Effector CD8-positive, alpha-beta T cell (primary cell): Measurements from ENCODE around the gene PPIL3.

Experiments used
- DNase-seq: peaks from one replicate; lab custom pipeline; 2025; lab: John Stamatoyannopoulos, UW

The PPIL3 gene

GRCh38 chr2:200861617-200862155 lies 27.2 kb downstream of the PPIL3 start:
- DNase-seq = no peak

GRCh38 chr2:200860092-200860795 lies 28.6 kb downstream of the PPIL3 start:
- DNase-seq = peak; percentile 26

- DNase-seq = no peak
These were observed 32.1 kb downstream of the PPIL3 start for GRCh38 chr2:200856806-200857205.

- DNase-seq = no peak
These were observed 36.3 kb downstream of the PPIL3 start for GRCh38 chr2:200852605-200853004.

- no peak for DNase-seq
These were observed 37.3 kb downstream of the PPIL3 start for GRCh38 chr2:200851398-200852248.

GRCh38 chr2:200850512-200851256 lies 38.2 kb downstream of the PPIL3 start:
- no peak for DNase-seq

DNA sequence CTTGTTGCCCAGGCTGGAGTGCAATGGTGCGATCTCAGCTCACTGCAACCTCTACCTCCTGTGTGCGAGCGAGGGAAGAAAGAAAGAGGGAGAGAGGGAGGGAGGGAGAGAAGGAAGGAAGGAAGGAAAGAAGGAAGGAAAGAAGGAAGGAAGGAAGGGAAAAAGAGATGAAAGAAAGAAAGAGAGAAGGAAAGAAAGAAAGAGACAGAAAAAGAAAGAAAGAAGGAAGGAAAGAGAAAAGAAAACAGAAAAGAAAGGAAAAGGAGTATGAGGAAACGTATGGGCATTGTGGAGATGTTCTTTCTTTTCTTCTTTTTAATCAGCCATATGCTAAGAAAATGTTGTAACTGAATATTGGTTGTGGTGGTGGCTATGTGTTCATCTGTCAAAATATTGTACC lies 40.9 kb downstream of the PPIL3 start:
- no peak for DNase-seq

- no peak for DNase-seq
These were observed 41.6 kb downstream of the PPIL3 start for GRCh38 chr2:200847269-200847668.

- DNase-seq = no peak
These were observed 43.1 kb downstream of the PPIL3 start for GRCh38 chr2:200845669-200846325.

DNA sequence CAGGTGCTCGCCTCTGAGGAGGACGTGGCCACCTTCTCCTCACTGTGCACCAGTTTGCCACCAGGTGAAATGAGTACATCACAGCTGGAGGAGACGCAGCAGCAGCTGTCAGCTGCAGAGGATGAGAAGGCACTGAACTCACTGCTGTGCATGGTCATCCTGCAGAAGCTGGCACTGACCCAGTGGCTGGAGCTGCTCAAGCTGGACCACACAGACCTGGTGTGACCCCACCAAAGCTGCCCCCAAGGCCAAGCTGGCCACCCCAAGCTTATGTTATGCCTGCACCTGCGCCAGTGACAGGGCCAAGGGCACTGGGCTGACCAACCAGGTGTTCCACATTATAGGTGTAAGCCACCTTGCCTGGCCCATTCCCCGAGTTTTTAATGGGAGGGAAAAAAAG lies 43.7 kb downstream of the PPIL3 start:
- DNase-seq = no peak

DNA sequence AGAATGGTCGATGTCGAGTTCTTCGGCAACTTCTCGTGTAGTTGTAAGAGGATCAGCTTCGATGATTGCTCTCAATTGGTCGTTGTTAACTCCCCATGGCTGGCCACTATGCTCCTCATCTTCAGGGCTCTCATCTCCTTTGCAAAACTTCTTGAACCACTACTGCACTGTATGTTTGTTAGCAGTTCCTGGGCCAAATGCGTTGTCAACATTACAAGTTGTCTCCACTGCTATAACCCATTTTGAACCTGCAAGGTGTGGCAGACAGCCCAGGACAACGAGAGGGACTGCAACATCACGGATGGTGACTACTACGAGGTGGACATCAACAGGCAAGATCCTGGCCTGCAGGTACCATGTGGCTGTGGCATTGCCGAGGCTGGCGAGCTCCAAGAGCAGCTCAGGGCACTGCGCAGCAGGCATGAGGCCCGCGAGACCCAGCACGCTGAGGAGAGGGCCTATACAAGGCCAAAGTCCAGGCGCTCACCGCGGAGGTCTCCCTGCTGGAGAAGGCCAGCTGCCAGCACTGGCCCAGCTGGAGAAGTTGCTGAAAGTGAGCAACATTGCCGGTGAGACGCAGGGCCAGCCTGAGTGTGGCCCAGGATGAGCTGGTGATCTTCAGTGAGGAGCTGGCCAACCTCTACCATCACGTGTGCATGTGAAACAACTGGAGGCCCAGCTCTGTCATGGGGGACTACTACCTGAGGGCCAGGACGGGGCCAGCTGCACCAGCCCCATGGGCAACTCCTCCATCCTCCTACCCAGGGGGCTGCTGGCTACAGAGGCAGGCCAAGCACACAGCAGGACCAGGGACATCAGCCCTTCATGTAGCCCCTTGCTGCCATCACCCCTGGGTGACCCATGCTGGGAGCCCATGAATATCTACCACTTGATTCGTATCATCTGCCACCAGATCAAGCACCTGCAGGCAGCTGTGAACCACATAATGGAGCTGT lies 44.6 kb downstream of the PPIL3 start:
- DNase-seq = no peak

DNA sequence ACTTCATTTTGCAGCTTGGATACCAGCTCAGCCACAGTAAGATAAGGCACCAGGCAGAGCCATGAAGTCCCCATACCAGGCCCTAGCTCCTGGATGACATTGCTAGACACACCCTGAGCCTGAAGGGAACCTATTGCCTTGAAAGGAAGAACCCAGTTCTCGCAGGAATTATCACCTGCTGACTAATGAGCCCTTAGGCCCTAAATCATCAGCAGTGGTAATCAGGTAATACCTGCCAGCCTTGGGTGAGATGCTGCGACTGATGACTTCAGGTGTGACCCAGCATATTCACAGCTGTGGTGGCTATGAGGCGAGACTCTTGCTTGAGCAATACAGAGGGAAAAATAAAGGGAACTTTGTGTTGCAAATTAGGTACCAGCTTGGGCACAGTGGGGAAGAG lies 49.4 kb downstream of the PPIL3 start:
- DNase-seq = no peak

DNA sequence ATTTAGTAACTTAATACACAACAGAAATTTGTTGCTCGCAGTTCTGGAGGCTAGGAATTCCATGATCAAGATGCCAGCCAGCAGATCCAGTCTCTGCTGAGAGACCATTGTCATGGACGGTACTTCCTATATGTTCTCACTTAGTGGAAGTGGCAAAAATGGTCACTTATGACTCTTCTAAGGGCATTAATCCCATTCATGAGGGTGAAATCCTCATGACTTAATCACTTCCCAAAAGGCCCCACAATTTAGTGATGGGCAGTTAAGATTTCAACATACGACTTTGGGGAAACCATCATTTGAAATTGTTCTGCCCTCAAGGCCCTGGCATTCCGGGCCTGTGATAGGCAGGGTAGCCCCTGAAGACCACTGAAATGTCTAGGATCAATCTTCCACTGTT lies 54.2 kb downstream of the PPIL3 start:
- no peak for DNase-seq

GRCh38 chr2:200829258-200829655 lies 59.6 kb downstream of the PPIL3 start:
- no peak for DNase-seq

GRCh38 chr2:200828572-200829257 lies 60.2 kb downstream of the PPIL3 start:
- no peak for DNase-seq

DNA sequence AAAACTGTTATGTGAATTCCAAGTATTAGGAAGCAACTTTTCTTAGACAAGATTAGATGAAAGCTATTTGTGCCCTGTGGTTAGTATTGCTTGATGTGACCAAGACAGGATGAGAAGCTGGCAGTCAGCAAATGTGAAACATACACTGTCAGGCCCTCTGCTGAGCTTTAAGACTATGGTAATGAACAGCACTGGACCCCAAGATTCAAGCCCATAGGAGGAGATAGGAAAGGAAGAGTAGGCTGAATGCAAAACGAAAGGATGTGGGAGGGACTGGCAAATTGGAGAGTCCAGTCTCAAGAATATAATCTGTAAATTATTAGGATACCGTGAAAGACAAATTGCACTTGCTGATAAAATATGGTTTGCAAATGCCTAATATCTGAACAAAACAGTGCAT lies 60.8 kb downstream of the PPIL3 start:
- no peak for DNase-seq

DNA sequence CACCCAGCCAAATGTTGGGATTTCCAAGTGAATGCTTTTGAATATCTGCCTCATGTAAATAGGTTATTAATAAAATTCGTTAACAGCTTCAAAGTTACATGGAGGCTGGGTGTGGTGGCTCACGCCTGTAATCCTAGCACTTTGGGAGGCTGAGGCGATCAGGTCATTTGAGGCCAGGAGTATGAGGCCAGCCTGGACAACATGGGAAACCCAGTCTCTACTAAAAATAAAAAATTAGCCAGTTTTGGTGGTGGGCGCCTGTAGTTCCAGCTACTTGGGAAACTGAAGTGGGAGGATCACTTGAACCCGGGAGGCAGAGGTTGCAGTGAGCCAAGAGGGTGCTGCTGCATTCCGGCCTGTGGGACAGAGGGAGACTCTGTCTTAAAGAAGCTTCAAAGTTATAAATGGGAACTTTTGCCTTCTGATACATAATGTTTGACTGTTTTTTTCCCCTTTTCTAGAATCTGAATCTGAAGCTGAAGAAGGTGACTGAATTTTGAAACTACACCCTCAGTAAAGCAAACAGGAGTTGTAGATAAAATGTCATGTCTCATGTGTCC lies 67.1 kb downstream of the PPIL3 start:
- DNase-seq = no peak
